HG03025 (cell line): ENCODE measurements around the gene ADAMTS2.

Experiments used
- ATAC-seq: cut with Tn5 transposase; IDR thresholded peaks from one replicate; pipeline ENCODE4 v1.9.1; 2021; ENCODE audit warnings: mild to moderate bottlenecking, moderate library complexity; ENCODE audit not compliant: unreplicated experiment, low FRiP score

The ADAMTS2 gene

DNA sequence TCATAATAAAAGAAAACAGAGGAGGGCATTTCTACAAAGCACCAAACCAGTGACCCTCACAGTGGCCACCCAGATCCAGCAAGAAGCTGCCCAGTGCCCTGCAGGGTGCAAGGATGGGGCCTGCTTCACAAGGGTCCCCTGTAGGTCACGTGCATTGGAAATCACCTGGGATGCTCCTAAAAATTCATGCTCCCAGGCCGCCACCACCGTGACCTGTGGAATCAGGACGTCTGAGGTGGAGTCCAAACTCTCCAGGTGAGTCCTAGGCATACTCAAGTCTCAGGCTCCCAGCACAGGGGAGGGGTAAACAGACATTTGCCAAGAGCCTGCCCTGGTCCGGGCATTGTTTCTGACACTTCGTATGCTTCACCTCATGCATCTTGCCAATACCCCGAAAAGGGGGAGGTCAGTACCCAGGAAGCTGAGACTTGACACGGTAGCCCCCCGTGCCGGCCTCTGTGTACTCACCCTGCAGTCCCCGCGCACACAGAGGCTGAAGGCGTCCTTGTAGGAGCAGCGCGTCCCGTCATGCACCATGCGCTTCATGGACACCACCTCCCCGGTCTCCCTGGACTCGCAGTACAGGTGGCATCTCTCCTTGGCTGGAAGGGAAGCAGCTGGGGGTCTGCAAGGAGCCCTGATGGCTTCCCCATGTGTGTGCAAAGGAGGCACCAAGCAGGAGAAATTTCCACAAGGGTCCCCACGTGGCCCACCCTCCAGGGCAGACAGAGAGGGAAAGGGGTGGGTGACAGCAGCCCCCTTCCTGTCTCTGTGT lies 209.6 kb downstream of the ADAMTS2 start:
- ATAC-seq: no peak

DNA sequence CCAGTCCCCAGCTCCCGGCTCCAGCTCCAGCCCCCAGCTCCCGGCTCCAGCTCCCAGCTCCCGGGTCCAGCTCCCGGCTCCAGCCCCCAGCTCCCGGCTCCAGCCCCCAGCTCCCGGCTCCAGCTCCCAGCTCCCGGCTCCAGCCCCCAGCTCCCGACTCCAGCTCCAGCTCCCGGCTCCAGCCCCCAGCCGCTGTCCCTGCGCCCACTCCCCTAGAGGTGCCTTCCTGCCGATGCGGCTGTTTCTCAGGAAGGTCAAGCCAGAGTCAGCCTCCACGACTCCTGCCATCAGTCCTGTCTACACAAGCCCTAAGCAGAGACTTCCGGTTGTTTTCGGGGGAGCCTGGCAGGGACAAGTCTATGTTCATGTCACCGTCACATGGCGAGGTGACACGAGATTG lies 210.3 kb downstream of the ADAMTS2 start:
- ATAC-seq: no peak

DNA sequence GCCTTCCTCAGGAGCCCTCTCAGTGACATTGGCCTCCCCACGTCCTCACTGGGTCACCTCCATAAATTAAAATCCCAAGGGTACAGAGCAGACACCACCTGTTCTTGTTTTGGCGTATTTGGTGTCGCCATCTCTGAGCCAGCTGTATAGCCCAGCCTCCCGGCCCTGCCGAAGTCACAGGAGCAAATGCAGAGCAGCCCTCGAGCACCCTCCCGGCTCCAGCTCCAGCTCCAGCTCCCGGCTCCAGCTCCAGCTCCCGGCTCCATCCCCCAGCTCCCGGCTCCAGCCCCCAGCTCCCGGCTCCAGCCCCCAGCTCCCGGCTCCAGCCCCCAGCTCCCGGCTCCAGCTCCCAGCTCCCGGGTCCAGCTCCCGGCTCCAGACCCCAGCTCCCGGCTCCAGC lies 210.8 kb downstream of the ADAMTS2 start:
- no peak for ATAC-seq

DNA sequence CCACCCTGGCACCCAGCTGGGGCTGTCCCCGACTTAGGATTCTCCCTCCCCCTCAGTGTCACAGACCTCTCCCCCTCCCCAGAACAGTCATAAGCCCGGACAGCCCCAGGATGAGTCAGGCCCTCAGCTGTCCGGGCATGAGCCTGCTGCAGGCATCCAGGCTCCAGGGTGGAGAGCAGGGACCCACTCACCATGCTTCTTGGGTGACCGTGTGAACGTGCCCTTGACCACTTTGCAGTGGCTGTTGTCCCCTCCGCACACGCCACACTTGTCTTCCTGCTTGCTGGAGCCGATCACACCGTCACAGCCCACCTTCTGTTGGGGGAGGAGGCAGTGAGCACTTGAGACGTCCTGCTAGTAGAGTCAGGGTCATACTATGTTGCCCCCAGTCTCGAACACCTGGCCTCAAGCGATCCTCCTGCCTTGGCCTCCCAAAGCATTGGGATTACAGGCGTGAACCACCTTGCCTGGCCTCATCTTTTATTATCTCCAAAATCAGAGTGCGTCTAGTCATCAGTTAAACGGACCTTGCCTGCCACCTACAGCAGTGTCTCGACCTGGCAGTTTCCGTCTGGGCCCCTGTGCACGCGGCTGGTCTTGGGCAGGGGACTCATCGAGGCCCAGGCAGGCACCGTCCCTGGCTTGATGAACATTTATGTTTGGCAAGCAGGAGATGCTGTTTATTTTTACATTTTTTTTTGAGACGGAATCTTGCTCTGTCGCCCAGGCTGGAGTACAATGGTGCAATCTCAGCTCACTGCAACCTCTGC lies 212.5 kb downstream of the ADAMTS2 start:
- no peak for ATAC-seq

DNA sequence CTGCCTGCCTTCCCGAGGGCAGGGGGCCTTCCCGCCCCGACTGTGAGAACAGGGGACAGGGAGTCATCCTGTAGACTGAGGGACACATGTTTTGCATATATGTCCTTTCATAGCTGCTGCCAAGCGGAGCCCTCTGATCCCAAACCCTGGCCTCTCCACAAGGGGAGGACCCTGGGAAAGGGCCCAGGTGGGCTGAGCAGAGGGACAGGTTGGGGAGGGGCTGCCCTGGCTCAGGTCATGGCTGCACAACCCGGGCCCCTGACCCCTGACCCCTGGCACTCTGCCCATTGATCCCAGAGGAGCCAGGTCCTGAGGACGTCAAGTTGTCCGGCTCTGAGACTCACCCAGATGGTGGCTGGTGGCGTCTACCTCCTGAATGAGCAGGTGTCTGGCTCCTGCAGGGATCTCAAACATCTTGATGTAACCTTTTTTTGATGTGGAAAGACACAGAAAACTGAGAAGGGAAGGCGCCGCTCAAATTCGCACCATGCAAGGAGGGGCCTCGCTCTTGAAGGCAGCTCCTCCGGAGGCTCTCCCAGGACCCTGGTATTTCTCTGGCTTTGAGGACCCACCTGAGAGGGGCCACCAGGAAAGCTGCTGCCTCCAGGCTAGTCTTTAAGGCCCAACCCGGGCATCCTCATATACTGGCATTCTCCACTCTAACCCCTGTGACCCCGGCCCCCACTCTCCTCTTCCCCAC lies 213.2 kb downstream of the ADAMTS2 start:
- no peak for ATAC-seq

DNA sequence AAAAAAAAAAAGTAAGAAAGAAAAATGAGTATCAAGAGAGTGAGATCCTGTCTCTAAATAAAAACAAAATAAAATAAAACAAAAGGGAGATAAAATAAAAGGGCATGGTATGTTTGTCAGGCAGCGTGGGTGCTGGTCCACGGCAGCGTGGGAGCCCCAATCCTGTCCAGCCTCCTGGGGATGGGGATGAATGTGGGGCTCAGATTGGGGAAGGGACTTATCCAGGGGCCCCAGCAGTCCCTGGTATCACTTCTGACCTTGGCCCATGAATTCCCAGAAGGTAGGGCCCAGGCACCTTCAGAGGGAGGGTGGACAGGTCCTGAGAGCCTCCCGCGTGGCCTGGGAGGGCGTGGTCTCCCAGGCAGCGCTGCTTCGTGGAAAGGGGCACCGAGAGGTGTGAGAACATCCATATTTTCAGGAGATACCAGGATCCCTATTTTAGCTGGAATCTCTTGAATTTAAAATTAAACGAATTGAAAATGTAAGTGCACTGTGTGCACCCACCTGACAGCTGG lies 213.9 kb downstream of the ADAMTS2 start:
- no peak for ATAC-seq

DNA sequence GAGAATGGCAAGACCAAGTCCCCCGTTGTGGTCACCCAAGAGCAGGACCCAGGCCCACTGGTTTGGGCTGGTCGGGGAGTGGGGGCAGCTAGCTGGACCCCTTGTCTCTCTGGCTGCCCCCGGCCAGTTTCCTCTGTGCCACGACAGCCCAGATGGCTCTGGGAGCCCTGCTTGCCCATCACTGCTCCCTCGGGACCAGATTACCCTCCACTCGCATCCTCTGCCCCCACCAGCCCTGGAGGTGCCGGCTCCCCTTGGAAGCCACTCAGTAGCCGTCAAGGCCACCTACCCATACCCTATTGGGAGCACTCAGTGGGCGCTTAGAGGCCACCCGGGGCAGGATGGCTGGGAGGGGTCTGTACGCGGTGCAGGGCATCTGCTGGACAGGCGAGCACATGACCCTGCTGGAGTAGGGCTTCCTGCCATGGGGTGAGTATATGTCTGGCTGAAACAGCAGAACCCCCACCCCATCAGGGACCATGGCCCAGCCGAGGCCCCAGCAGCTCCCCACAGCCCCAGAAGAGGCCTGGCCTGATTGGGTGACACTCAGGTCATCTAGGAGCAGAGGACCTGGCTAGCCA lies 215.1 kb downstream of the ADAMTS2 start:
- ATAC-seq: no peak

DNA sequence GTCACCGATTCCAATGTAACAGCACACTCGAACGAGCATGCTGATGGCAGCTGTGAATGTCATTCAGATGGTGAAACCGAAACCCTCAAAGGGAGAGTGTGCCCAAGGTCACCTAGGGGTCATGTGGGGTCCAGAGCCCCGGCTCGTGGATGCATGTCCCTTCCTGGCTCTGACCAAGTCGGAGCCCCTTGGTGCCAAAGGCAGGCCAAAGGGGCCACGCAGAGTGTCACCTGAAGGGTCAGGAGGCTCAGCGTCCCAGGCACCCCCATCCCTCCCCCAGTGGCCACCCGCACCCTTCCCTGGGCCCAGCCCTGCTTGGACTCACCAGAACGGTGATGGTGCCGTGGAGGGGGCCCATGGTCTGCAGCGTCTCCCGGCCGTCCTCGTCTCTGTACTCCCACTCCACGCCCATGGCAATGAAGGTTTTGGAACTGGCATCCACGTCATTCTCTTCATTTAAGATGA lies 215.6 kb downstream of the ADAMTS2 start:
- ATAC-seq: no peak

DNA sequence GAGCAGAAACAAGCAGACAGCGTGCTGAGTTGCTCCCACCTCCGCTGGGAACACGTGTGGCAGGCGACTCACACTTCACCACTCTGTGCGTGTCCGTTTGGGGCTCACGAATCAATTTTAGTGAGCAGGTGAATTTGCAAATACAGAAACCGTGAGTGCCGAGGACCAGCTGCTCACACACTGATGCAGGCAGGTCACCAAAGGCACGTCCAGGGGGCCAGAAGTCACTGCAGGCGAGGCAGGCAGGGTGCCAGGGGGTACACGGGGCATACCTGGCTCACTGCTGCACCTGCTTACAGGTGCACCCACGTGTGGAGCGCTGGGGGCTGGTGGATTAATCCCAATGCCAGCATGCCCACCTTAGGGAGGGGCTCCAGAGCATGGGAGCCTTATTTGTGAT lies 216.3 kb downstream of the ADAMTS2 start:
- no peak for ATAC-seq

DNA sequence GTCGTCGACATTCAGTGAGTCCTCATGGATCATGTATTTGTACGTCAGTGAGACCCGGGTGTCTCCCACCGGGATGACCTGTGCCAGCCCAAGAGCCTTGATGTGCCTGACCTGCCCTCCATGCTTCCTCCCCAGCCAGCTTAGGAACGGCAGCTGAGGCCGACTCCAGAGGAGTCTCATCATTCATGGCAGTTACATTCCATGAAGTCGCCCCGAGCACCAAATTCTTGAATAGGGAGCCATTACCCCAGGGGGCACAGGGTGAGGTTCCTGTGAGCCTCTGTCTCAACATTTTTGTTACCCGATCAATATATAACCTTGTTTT lies 217.3 kb downstream of the ADAMTS2 start:
- no peak for ATAC-seq

DNA sequence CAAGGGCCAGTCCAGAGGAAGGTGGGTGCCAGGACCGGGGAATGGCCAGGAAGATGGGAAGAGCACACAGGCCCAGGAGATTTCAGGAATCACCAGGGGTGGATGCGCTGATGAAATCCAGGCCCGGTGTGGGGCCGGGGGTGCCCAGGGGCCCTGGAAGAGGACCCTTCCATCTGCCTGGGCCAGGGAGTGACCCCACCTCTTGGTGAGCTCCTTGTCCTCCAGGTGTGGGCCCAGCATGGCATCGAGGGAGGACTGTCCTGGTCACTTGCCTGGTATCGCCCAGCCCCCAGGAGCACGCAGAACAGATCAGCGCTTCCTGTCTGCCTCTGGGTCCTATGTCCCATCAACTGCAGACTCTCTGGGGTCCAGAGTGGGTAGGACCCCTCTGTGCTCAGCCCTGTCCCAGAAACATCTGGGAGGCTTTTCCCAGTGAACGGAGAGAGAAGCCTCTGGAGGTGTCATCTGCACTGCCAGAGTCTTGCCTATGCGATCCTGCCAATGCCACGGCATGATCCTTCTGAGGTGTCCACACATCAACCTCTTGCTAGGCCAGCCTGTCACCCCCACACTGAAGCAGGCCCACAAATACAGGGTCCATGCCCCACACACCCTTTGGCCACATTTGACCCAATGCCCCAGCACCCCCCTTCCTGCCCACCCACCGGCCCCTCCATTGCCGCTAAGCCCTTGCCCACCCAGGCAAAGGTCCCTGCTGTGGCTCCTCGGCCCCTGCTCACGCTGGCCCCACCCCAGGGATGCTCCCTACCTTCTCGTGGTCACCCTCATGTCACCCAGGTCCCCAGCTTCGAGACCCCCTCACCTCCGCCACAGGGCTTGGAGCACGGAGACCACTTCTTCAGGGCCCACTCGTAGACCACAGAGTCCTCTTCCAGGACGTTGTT lies 217.9 kb downstream of the ADAMTS2 start:
- no peak for ATAC-seq

DNA sequence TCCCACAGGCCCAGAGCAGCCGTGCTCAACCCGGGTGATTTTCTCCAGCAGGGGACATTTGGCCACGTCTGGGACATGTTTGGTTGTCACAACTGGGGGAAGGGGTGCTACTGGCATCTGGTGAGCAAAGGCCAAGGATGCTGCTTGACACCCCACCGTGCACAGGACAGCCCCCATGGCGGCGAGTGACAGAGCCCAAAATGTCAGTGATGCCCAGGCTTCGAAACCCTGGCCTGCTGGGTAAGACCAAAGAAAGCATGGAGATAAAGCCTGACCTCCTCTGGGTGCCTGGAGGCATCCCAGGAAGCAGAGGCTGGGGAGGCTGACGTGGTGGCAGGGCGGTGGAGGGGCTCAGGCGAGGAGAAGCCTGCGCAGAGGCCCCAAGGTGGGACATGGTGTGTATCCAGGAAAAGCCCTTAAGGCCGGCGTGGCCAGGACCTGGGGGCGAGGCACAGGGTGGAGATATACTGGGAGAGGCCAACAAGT lies 218.7 kb downstream of the ADAMTS2 start:
- ATAC-seq: no peak

DNA sequence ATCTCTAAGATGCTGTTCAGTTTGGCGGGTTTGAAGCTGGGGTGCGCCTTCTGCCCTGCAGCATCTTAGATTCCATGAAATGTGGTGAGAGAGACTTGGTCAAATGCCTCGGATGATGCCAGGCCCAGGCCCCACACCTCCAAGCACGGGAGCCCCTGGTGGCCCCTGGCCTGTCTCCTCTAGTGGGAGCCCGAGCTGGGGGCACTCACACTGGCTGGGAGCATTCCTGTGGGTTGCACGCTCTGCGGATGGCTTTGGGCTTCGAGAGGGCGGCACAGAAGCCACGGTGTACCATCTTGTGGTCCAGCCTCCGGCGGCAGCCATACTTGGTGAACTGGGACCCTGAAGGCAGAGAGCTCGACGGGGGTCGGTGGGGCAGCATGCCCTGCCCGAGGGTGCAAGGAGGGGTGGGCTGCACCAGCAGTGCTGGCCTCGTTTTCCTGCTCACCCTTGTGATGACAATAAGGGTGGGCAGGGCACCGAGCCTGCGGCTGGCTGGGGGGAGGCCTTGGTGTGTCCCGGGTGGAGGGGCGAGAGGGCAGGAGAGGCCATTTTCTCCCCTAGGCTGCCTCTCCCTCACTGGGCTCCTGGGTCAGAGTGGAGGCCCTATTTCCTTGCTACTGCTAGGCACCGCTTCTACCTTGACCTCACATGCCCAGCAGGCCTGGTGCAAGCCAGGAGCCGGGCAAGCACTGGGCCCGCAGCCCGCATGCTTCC lies 219.3 kb downstream of the ADAMTS2 start:
- ATAC-seq: no peak

DNA sequence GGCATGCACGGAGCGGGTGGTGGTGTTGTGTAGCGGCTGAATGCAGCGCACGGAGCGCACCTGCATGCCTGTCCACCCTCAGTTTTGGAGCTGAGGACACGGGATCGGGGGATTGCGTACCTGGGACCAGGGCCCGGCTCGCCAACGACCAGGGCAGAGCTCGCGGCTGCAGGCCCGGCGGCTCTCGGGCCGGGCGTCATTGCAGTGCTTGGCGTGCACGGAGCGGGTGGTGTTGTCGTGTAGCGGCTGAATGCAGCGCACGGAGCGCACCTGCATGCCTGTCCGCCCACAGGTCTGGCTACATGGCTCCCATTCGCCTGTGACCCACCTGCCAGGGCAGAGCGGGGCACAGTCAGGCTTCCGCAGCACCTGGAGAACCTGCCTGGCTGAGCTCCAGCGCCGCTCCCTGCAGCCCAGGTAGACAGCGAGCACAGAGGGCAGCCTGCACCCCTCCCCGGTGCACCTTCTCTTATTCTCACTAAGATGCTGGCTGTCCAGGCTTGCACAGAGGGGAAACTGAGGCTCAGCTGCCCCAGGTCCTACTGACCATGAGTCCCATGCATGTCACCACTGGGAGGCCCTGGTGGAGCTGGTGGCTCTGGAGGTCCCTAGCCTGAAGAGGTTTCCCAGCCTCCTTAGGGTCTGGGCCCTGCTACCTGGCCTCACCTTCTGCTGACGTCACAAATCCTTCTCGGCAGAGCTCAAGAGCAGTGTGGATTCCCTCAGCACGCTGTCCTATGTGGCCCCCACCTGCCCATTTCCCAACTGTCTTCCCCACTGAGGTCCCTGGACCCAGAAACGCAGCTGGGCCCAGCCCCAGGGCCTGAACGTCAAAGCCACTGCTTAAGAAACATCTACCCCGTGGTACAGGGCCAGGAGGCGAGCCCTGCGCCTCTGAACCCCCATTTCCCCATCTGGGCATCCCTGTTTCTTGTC lies 220.1 kb downstream of the ADAMTS2 start:
- no peak for ATAC-seq

DNA sequence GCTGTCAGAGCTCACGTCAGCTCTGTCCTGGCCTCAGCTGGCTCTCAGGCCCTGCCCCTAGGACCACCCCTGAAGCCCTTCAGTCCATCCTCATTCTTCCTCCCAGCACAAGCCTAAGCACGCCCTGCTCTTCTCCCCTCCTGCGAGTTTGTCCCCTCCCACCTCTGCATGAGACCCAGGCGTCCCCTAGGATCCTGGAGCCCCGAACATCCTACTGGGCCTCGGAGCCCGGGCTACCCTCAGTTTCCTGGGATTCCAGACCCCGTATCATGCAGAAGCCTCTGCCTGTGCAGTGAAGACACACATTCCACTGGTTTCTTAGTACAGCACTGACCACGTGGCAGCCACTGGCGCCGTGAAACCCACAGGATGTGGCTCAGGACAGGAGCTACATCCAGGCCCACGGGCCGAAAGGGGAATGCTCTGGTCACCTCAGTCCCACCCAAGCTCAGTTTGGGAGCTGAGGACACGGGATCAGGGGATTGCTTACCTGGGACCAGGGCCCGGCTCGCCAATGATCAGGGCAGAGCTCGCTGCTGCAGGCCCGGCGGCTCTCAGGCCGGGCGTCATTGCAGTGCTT lies 220.9 kb downstream of the ADAMTS2 start:
- no peak for ATAC-seq

DNA sequence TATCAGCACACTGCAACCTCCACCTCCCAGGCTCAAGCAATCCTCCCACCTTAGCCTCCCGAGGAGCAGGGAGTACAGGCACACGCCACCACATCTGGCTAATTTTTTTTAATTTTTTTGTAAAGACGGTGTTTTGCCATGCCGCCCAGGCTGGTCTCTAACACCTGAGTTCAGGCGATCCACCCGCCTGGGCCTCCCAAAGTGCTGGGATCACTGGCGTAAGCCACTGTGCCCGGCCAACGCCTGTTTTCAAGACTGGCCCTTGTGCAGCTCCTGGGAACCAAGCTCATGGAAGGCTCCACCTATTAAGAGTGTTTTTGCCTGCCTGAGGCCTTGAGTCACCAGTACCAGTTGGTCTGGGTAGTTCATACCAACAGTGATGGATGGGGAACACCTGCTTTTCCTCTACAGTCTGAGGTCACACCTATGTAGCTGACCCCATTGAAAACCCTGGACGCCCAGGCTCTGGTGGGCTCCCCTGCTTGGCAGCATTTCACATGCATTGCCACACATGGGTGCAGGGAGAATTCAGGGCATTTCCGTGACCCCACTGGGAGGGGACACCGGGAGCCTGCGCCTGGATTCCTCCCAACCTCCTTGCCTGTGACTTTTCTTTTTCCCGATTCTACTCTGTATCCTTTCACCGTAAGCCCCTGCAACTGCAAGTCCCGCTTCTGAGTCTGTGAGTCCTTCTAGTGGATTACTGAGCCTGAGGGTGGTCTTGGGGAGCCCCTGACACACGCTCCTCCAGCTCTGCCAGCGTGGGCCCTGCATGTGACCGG lies 221.6 kb downstream of the ADAMTS2 start:
- no peak for ATAC-seq

DNA sequence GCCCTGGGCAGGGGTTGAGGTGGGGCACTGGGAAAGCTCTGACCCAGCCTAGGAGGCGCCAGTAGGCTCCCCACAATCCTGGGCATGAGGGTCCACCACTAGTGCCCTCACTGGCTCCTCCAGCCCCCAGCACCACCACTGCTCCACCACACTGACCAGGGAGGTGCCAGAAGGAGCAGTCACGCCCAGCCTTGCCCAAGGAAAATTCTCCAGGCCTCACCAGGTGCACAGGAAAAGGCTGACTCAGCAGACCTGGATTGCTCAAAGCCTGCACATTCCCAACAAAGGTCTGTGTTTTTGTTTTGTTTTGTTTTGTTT lies 222.2 kb downstream of the ADAMTS2 start:
- ATAC-seq: no peak
